H9 (cell line): Measurements from ENCODE around the gene ADORA2B. TPM values are rescaled to one million over a fixed set of nuclear protein-coding genes. Genes with fewer than 3 reads are reported as not detected.

Experiments used
- DNase-seq: peaks from one replicate; pipeline ENCODE4 v3.0.0-alpha.2; 2017
- H2AFZ ChIP-seq: one replicate; pipeline ENCODE4 v1.6.1; 2013; ENCODE audit warnings: mild to moderate bottlenecking, low read length, control low read depth, moderate library complexity
- H2AK5ac ChIP-seq: 2 replicates; pipeline ENCODE4 v1.6.1; 2013; ENCODE audit warnings: low read length, control low read depth, mixed read lengths; ENCODE audit not compliant: insufficient read length
- H2BK120ac ChIP-seq: one replicate; pipeline ENCODE4 v1.6.1; 2013; ENCODE audit warnings: low read depth, mild to moderate bottlenecking, low read length, control low read depth, inconsistent platforms; ENCODE audit not compliant: poor library complexity, severe bottlenecking
- H2BK12ac ChIP-seq: 2 replicates; pipeline ENCODE4 v1.6.1; 2013; ENCODE audit warnings: low read length, control low read depth, mixed read lengths, low read depth; ENCODE audit not compliant: insufficient read length
- H2BK15ac ChIP-seq: 2 replicates; pipeline ENCODE4 v1.6.1; 2013; ENCODE audit warnings: low read depth, low read length, control low read depth
- H2BK20ac ChIP-seq: one replicate; pipeline ENCODE4 v1.6.1; 2013; ENCODE audit warnings: low read depth, mild to moderate bottlenecking, low read length, control low read depth, inconsistent platforms; ENCODE audit not compliant: poor library complexity, severe bottlenecking
- H2BK5ac ChIP-seq: 2 replicates; pipeline ENCODE4 v1.6.1; 2013; ENCODE audit warnings: low read length, control low read depth, mixed read lengths; ENCODE audit not compliant: insufficient read length
- H3K14ac ChIP-seq: 2 replicates; pipeline ENCODE4 v1.6.1; 2013; ENCODE audit warnings: low read length, control low read depth; ENCODE audit not compliant: insufficient read depth
- H3K18ac ChIP-seq: 2 replicates; pipeline ENCODE4 v1.6.1; 2013; ENCODE audit warnings: low read depth, mild to moderate bottlenecking, mixed read lengths, low read length, control low read depth; ENCODE audit not compliant: insufficient read length
- H3K23ac ChIP-seq: 2 replicates; pipeline ENCODE4 v1.6.1; 2013; ENCODE audit warnings: low read length, control low read depth, mixed read lengths, low read depth; ENCODE audit not compliant: insufficient read length
- H3K23me2 ChIP-seq: 2 replicates; pipeline ENCODE4 v1.6.1; 2013; ENCODE audit warnings: low read depth, mild to moderate bottlenecking, mixed read lengths, low read length, control low read depth; ENCODE audit not compliant: insufficient read length, poor library complexity, severe bottlenecking
- H3K27ac ChIP-seq: 2 replicates; pipeline ENCODE4 v1.5.1; 2013; ENCODE audit warnings: low read length, control low read depth, mixed read lengths, low read depth; ENCODE audit not compliant: insufficient read length
- H3K27me3 ChIP-seq: 2 replicates; pipeline ENCODE4 v1.6.1; 2013; ENCODE audit warnings: low read length, control low read depth, inconsistent platforms; ENCODE audit not compliant: insufficient read depth
- H3K4ac ChIP-seq: 2 replicates; pipeline ENCODE4 v1.6.1; 2013; ENCODE audit warnings: low read depth, mild to moderate bottlenecking, control low read depth, inconsistent platforms, low read length, moderate library complexity
- H3K4me1 ChIP-seq: 2 replicates; pipeline ENCODE4 v1.6.1; 2013; ENCODE audit warnings: low read length, control low read depth, inconsistent platforms; ENCODE audit not compliant: insufficient read depth
- H3K4me2 ChIP-seq: 2 replicates; pipeline ENCODE4 v1.6.1; 2013; ENCODE audit warnings: low read length, control low read depth, mixed read lengths; ENCODE audit not compliant: insufficient read length, insufficient read depth
- H3K56ac ChIP-seq: 2 replicates; pipeline ENCODE4 v1.6.1; 2013; ENCODE audit warnings: low read depth, mild to moderate bottlenecking, mixed read lengths, low read length, control low read depth; ENCODE audit not compliant: insufficient read length
- H3K79me1 ChIP-seq: 2 replicates; pipeline ENCODE4 v1.6.1; 2013; ENCODE audit warnings: low read depth, mild to moderate bottlenecking, moderate library complexity, low read length, control low read depth, inconsistent platforms; ENCODE audit not compliant: insufficient read depth, poor library complexity, severe bottlenecking
- H3K79me2 ChIP-seq: 2 replicates; pipeline ENCODE4 v1.6.1; 2013; ENCODE audit warnings: low read length, control low read depth, inconsistent platforms; ENCODE audit not compliant: insufficient read depth
- H3K9ac ChIP-seq: 2 replicates; pipeline ENCODE4 v1.6.1; 2013; ENCODE audit warnings: low read length, control low read depth, mixed read lengths; ENCODE audit not compliant: insufficient read length; ENCODE audit errors: extremely low read depth
- H3K9me3 ChIP-seq: one replicate; pipeline ENCODE4 v1.6.1; 2013; ENCODE audit warnings: low read depth, low read length, inconsistent platforms; ENCODE audit not compliant: control insufficient read depth
- H3T11ph ChIP-seq: one replicate; pipeline ENCODE4 v1.6.1; 2013; ENCODE audit warnings: mild to moderate bottlenecking, low read length, control low read depth, inconsistent platforms
- H4K20me1 ChIP-seq: one replicate; pipeline ENCODE4 v1.6.1; 2013; ENCODE audit not compliant: control insufficient read depth, insufficient read length, insufficient read depth
- H4K5ac ChIP-seq: 2 replicates; pipeline ENCODE4 v1.6.1; 2013; ENCODE audit warnings: low read depth, mild to moderate bottlenecking, mixed read lengths, low read length, control low read depth; ENCODE audit not compliant: insufficient read length
- H4K8ac ChIP-seq: replicated peaks from 2 replicates; pipeline ENCODE4 v1.6.1; 2013; ENCODE audit warnings: low read length, control low read depth, mixed read lengths, low read depth; ENCODE audit not compliant: insufficient read length
- H4K91ac ChIP-seq: 2 replicates; pipeline ENCODE4 v1.6.1; 2013; ENCODE audit warnings: low read depth, mild to moderate bottlenecking, moderate library complexity, mixed read lengths, low read length, control low read depth; ENCODE audit not compliant: insufficient read length
- H3K27ac Mint-ChIP-seq, 3 experiments: 2 replicates in 2 of 3; 3 replicates in 1 of 3; pipeline ENCODE4 v1.8.0; 2020 to 2021; ENCODE audit warnings: mixed read lengths in 3 of 3, mild to moderate bottlenecking in 1 of 3, moderate library complexity in 1 of 3
- H3K27me3 Mint-ChIP-seq: 2 replicates; pipeline ENCODE4 v1.8.0; 2021; ENCODE audit warnings: low read depth, mild to moderate bottlenecking, moderate library complexity, mixed read lengths
- H3K36me3 Mint-ChIP-seq, 3 experiments: 2 replicates in 2 of 3; 3 replicates in 1 of 3; pipeline ENCODE4 v1.8.0; 2020 to 2021; ENCODE audit warnings: low read depth in 3 of 3, mixed read lengths in 3 of 3; ENCODE audit not compliant: insufficient read depth in 1 of 3
- H3K4me1 Mint-ChIP-seq, 2 experiments: 2 replicates each; pipeline ENCODE4 v1.8.0; 2020; ENCODE audit warnings: mixed read lengths in 2 of 2
- H3K4me3 Mint-ChIP-seq, 2 experiments: 2 replicates in 1 of 2; 3 replicates in 1 of 2; pipeline ENCODE4 v1.8.0; 2020 to 2021; ENCODE audit warnings: mild to moderate bottlenecking in 2 of 2, mixed read lengths in 2 of 2, moderate library complexity in 1 of 2
- H3K9me3 Mint-ChIP-seq, 2 experiments: 2 replicates in 1 of 2; 3 replicates in 1 of 2; pipeline ENCODE4 v1.8.0; 2020; ENCODE audit warnings: mild to moderate bottlenecking in 2 of 2, mixed read lengths in 2 of 2, moderate library complexity in 1 of 2
- CTCF ChIP-seq: fragments of 200-600 bp; sonication (generic); conservative IDR thresholded peaks from 3 replicates; pipeline ENCODE4 v1.8.0; 2021; ENCODE audit warnings: antibody characterized with exemption, mild to moderate bottlenecking
- WGBS: extraction: QIAGEN DNeasy Blood & Tissue Kit; methylation state at CpG from one replicate; pipeline ENCODE4 v1.1.7; 2013; ENCODE audit warnings: missing lambda C conversion rate, low lambda C conversion rate, mixed read lengths; ENCODE audit not compliant: insufficient read length; ENCODE audit errors: extremely low coverage; 5-methylcytosine and 5-hydroxymethylcytosine counted together
- total RNA-seq: library from RNA; stranded (reverse); gene quantifications from 2 replicates; pipeline ENCODE4 v1.2.1, GENCODE V29; 2021

The ADORA2B gene
- total RNA-seq, 1 experiment from 2014 or later: 3.1 TPM

GRCh38 chr17:15926039-15926740, 18.7 kb upstream of the ADORA2B start:
- Histone ChIP-seq H2BK15ac (no peak overlapping the region), H3K4me1 (no peaks in the 10 kb centered on the region), H2AK5ac (no peak overlapping the region), H4K91ac (no peak overlapping the region), H2BK5ac (no peak overlapping the region), H2BK20ac (no peak overlapping the region), H3K14ac (no peak overlapping the region), H3K4me2 (no peak overlapping the region), H4K8ac (no peak overlapping the region), H3K23me2 (no peaks in the 10 kb centered on the region), H3K9me3 (no peaks in the 10 kb centered on the region), H3T11ph (no peak overlapping the region), H4K5ac (no peak overlapping the region), H3K23ac (no peak overlapping the region), H3K27ac (no peak overlapping the region), H2AFZ (no peak overlapping the region), H3K27me3 (no peaks in the 10 kb centered on the region), H2BK12ac (no peak overlapping the region), H3K18ac (no peak overlapping the region), H3K56ac (no peak overlapping the region), H2BK120ac (no peak overlapping the region), H3K4ac (no peak overlapping the region), H4K20me1 (no peaks in the 10 kb centered on the region), H3K79me1 (no peaks in the 10 kb centered on the region), H3K9ac (no peak overlapping the region), H3K79me2 (no peaks in the 10 kb centered on the region)
- H3K4me3 Mint-ChIP-seq: no peak overlapping the region
- WGBS: no CpG with 5 or more reads among the region's 9 CpGs
- TF ChIP-seq CTCF: no peak
- peaks cover 0 to 3% of the 10 kb centered on the region in 2 experiments; a peak in 1 of 5 replicates for H3K9me3 Mint-ChIP-seq
- H3K4me1 Mint-ChIP-seq: peaks cover 5 to 8% of the 10 kb centered on the region in 2 experiments
- no peak for DNase-seq
- H3K36me3 Mint-ChIP-seq: no peaks in the 10 kb centered on the region
- H3K27me3 Mint-ChIP-seq: peaks cover 9% of the 10 kb centered on the region
- H3K27ac Mint-ChIP-seq: no peak overlapping the region; a peak in 2 of 7 replicates
